ENCODE data around the gene ADAM12.

Gene ADAM12

DNA sequence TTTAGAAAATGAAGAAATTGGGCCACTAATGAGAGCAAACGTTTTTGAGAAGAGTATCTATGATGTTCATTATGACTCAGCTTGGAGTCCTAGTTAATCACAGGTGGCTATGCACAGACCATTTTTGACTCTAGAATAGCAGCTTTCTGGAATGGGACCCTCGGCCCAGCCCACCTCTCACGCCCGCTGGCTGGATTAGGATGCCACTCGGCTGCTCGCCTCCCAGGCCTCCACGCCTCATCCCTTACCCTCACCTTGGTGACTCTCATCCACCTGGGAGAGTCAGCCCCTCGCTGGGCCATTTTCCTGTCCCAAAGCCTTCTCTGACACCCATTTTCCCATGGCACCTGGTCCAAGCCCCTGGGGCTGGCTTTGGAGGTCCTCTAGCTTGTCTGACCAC lies 173.6 kb downstream of the ADAM12 start:
- Histone ChIP-seq H2AFZ (ENCODE audit: low read depth, low read length) (no peak overlapping the region), H3K27ac (ENCODE audit: low read length) (no peak overlapping the region), H3K4me2 (ENCODE audit: insufficient read depth, low read length) (no peak overlapping the region), H3K4me1 (ENCODE audit: insufficient read depth, low read length) (no peaks in the 10 kb centered on the region), H3K27me3 (ENCODE audit: insufficient read depth, low read length, poor library complexity) (no peaks in the 10 kb centered on the region), H3K4me3 (ENCODE audit: low read depth in 1 of 2, low read length in 2 of 2) (no peak overlapping the region), H3K9ac (ENCODE audit: low read depth, low read length) (no peak overlapping the region), H3K36me3 (ENCODE audit: insufficient read depth, low read length) (no peaks in the 10 kb centered on the region), H3K79me2 (ENCODE audit: insufficient read depth, low read length) (no peaks in the 10 kb centered on the region), H4K20me1 (ENCODE audit: insufficient read depth, low read length) (no peaks in the 10 kb centered on the region), H3K9me3 (ENCODE audit: insufficient read depth, low read length, severe bottlenecking) (no peaks in the 10 kb centered on the region)
- DNase-seq (no peak), ATAC-seq (ENCODE audit: insufficient read depth, low read depth) (no peak)
- TF ChIP-seq EZH2 (IDR thresholded peaks at IDR 0.05; ENCODE audit: borderline replicate concordance, low read depth, low read length, severe bottlenecking): no peak
- TF ChIP-seq, protein P1, sequence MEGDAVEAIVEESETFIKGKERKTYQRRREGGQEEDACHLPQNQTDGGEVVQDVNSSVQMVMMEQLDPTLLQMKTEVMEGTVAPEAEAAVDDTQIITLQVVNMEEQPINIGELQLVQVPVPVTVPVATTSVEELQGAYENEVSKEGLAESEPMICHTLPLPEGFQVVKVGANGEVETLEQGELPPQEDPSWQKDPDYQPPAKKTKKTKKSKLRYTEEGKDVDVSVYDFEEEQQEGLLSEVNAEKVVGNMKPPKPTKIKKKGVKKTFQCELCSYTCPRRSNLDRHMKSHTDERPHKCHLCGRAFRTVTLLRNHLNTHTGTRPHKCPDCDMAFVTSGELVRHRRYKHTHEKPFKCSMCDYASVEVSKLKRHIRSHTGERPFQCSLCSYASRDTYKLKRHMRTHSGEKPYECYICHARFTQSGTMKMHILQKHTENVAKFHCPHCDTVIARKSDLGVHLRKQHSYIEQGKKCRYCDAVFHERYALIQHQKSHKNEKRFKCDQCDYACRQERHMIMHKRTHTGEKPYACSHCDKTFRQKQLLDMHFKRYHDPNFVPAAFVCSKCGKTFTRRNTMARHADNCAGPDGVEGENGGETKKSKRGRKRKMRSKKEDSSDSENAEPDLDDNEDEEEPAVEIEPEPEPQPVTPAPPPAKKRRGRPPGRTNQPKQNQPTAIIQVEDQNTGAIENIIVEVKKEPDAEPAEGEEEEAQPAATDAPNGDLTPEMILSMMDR (IDR thresholded peaks at IDR 0.05; ENCODE audit: borderline replicate concordance, extremely low read depth, low read length, poor library complexity, severe bottlenecking): no peak

DNA sequence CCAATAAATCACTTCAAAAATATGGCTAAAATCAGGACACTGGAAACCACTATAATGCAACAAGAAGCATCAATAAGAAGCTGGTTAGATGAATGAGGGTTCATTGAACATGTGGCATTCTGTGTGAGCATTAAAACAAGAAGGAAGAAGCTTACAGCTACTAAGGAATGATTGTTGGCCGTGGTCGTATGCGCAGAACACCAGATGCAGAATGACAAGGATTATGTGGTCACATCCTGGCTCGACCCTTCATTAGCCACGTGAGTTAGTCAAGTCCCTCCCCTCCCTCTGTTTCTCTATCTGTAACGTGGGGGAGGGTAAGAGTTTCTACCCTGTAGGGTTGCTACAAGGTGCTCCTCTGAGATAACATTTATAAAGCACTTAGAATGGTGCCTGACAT lies 174.3 kb downstream of the ADAM12 start:
- H3K27me3 ChIP-seq (ENCODE audit: insufficient read depth, low read length, poor library complexity): no peaks in the 10 kb centered on the region
- H3K4me3 ChIP-seq (ENCODE audit: low read depth in 1 of 2, low read length in 2 of 2): no peak overlapping the region
- H3K9me3 ChIP-seq (ENCODE audit: insufficient read depth, low read length, severe bottlenecking): no peaks in the 10 kb centered on the region
- no peak for TF ChIP-seq EZH2 (IDR thresholded peaks at IDR 0.05; ENCODE audit: borderline replicate concordance, low read depth, low read length, severe bottlenecking)
- TF ChIP-seq, protein P1 (IDR thresholded peaks at IDR 0.05; ENCODE audit: borderline replicate concordance, extremely low read depth, low read length, poor library complexity, severe bottlenecking): no peak
- DNase-seq (no peak), ATAC-seq (ENCODE audit: insufficient read depth, low read depth) (no peak)
- H2AFZ ChIP-seq (ENCODE audit: low read depth, low read length): no peak overlapping the region
- H3K36me3 ChIP-seq (ENCODE audit: insufficient read depth, low read length): no peaks in the 10 kb centered on the region
- no peak overlapping the region for H3K27ac ChIP-seq (ENCODE audit: low read length)
- H3K4me1 ChIP-seq (ENCODE audit: insufficient read depth, low read length): no peaks in the 10 kb centered on the region
- H3K79me2 ChIP-seq (ENCODE audit: insufficient read depth, low read length): no peaks in the 10 kb centered on the region
- H3K9ac ChIP-seq (ENCODE audit: low read depth, low read length): no peak overlapping the region
- H3K4me2 ChIP-seq (ENCODE audit: insufficient read depth, low read length): no peak overlapping the region
- H4K20me1 ChIP-seq (ENCODE audit: insufficient read depth, low read length): no peaks in the 10 kb centered on the region

DNA sequence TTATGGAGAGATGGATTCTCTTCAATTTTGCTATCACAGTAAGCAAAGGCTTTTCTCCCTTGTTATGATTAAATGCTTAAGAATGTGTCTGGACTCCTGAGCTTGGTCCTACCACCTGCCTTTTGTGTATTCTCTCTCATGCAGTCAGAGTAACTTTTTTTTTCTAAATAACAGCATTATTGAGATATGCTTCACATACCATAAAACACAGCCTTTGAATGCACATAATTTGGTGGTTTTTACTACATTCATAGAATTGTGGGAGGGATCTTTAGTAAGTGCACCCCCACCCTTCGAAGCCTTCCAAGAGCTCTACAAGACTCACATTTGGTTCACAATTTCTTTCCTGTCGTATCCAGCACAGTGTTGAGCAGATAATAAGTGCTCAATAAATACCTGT lies 175.5 kb downstream of the ADAM12 start:
- no peaks in the 10 kb centered on the region for H3K4me1 ChIP-seq (ENCODE audit: insufficient read depth, low read length)
- no peaks in the 10 kb centered on the region for H3K79me2 ChIP-seq (ENCODE audit: insufficient read depth, low read length)
- no peak overlapping the region for H3K4me2 ChIP-seq (ENCODE audit: insufficient read depth, low read length)
- no peak overlapping the region for H3K4me3 ChIP-seq (ENCODE audit: low read depth in 1 of 2, low read length in 2 of 2)
- no peaks in the 10 kb centered on the region for H3K9me3 ChIP-seq (ENCODE audit: insufficient read depth, low read length, severe bottlenecking)
- H3K27ac ChIP-seq (ENCODE audit: low read length): no peak overlapping the region
- no peaks in the 10 kb centered on the region for H4K20me1 ChIP-seq (ENCODE audit: insufficient read depth, low read length)
- H3K36me3 ChIP-seq (ENCODE audit: insufficient read depth, low read length): no peaks in the 10 kb centered on the region
- H2AFZ ChIP-seq (ENCODE audit: low read depth, low read length): no peak overlapping the region
- H3K9ac ChIP-seq (ENCODE audit: low read depth, low read length): no peak overlapping the region
- no peak for TF ChIP-seq EZH2 (IDR thresholded peaks at IDR 0.05; ENCODE audit: borderline replicate concordance, low read depth, low read length, severe bottlenecking)
- TF ChIP-seq, protein P1 (IDR thresholded peaks at IDR 0.05; ENCODE audit: borderline replicate concordance, extremely low read depth, low read length, poor library complexity, severe bottlenecking): no peak
- ATAC-seq (ENCODE audit: insufficient read depth, low read depth) (no peak), DNase-seq (no peak)
- no peaks in the 10 kb centered on the region for H3K27me3 ChIP-seq (ENCODE audit: insufficient read depth, low read length, poor library complexity)
